WTC11 (cell line): ENCODE results near the gene LHX4. TPM values are rescaled to one million over a fixed set of nuclear protein-coding genes. Genes with fewer than 3 reads are reported as not detected.

ENCODE experiments used
- ATAC-seq: fragments of 200-7000 bp; cut with Tn5 transposase; 2 replicates; pipeline ENCODE4 v1.10.0; 2021; ENCODE audit warnings: mild to moderate bottlenecking, moderate library complexity
- CTCF ChIA-PET: fragments of 300-600 bp; sonication (Branson Sonifier 250); formaldehyde crosslinking; loops from one replicate; lab custom pipeline; 2021; ENCODE audit warnings: antibody characterized with exemption; lab: Charles Lee
- POLR2A ChIA-PET: fragments of 350-600 bp; sonication (Branson Sonifier 250); formaldehyde crosslinking; loops from one replicate; lab custom pipeline; 2021; ENCODE audit warnings: antibody characterized with exemption; lab: Charles Lee
- DNase-seq: peaks from one replicate; pipeline ENCODE4 v3.0.0; 2021; ENCODE audit warnings: low spot score
- H3K27ac Mint-ChIP-seq: 2 replicates; pipeline ENCODE4 v1.8.0; 2021; ENCODE audit warnings: mixed read lengths
- H3K27me3 Mint-ChIP-seq: 2 replicates; pipeline ENCODE4 v1.8.0; 2021; ENCODE audit warnings: low read depth, mild to moderate bottlenecking, moderate library complexity, mixed read lengths
- H3K36me3 Mint-ChIP-seq: 2 replicates; pipeline ENCODE4 v1.8.0; 2021; ENCODE audit warnings: mixed read lengths
- H3K4me1 Mint-ChIP-seq: 2 replicates; pipeline ENCODE4 v1.8.0; 2022; ENCODE audit warnings: mixed read lengths
- H3K4me3 Mint-ChIP-seq: 2 replicates; pipeline ENCODE4 v1.8.0; 2021; ENCODE audit warnings: mild to moderate bottlenecking, moderate library complexity, mixed read lengths
- H3K9me3 Mint-ChIP-seq: 2 replicates; pipeline ENCODE4 v1.8.0; 2021; ENCODE audit warnings: mixed read lengths
- ARID4B ChIP-seq: sonication (generic); formaldehyde crosslinking; IDR thresholded peaks from 2 replicates; pipeline ENCODE4 v1.8.0; 2023; ENCODE audit warnings: missing genetic modification reagents, mild to moderate bottlenecking, borderline replicate concordance
- CDX4 ChIP-seq: fragments of 250-450 bp; sonication (Bioruptor Pico); IDR thresholded peaks from 2 replicates; pipeline ENCODE4 v1.9.0; 2021; ENCODE audit warnings: moderate library complexity, mild to moderate bottlenecking, inconsistent platforms, borderline replicate concordance
- E2F1 ChIP-seq: sonication (generic); formaldehyde crosslinking; IDR thresholded peaks from 2 replicates; pipeline ENCODE4 v1.8.0; 2022; ENCODE audit warnings: mild to moderate bottlenecking, missing genetic modification reagents
- ESRRA ChIP-seq: sonication (generic); formaldehyde crosslinking; IDR thresholded peaks from 2 replicates; pipeline ENCODE4 v1.8.1; 2022; ENCODE audit warnings: mild to moderate bottlenecking, missing genetic modification reagents, borderline replicate concordance
- GRHL2 ChIP-seq: fragments of 250-450 bp; sonication (Bioruptor Pico); IDR thresholded peaks from 2 replicates; pipeline ENCODE4 v1.8.0; 2022; ENCODE audit warnings: mild to moderate bottlenecking, moderate library complexity; ENCODE audit not compliant: insufficient replicate concordance, severe bottlenecking
- KAT7 ChIP-seq: sonication (generic); formaldehyde crosslinking; IDR thresholded peaks from 2 replicates; pipeline ENCODE4 v1.8.1; 2023; ENCODE audit warnings: missing genetic modification reagents, mild to moderate bottlenecking, borderline replicate concordance
- MLX ChIP-seq: sonication (generic); formaldehyde crosslinking; IDR thresholded peaks from 2 replicates; pipeline ENCODE4 v1.8.1; 2023; ENCODE audit warnings: mild to moderate bottlenecking, missing genetic modification reagents, moderate library complexity
- MYBL2 ChIP-seq: sonication (generic); formaldehyde crosslinking; IDR thresholded peaks from 2 replicates; pipeline ENCODE4 v1.8.1; 2023; ENCODE audit warnings: mild to moderate bottlenecking, moderate library complexity, missing genetic modification reagents
- NFYB ChIP-seq: sonication (generic); formaldehyde crosslinking; conservative IDR thresholded peaks from 2 replicates; pipeline ENCODE4 v1.8.0; 2022; ENCODE audit warnings: low read depth, missing genetic modification reagents
- NR2C2 ChIP-seq: sonication (generic); formaldehyde crosslinking; IDR thresholded peaks from 2 replicates; pipeline ENCODE4 v1.8.0; 2022; ENCODE audit warnings: mild to moderate bottlenecking, missing genetic modification reagents
- OVOL2 ChIP-seq: fragments of 250-450 bp; sonication (Bioruptor Pico); IDR thresholded peaks from 2 replicates; pipeline ENCODE4 v1.9.0; 2021; ENCODE audit warnings: mild to moderate bottlenecking, borderline replicate concordance
- SOX15 ChIP-seq: fragments of 250-450 bp; sonication (Bioruptor Pico); IDR thresholded peaks from 2 replicates; pipeline ENCODE4 v1.9.0; 2021; ENCODE audit warnings: mild to moderate bottlenecking
- ZBTB43 ChIP-seq: sonication (generic); formaldehyde crosslinking; IDR thresholded peaks from 2 replicates; pipeline ENCODE4 v1.8.1; 2023; ENCODE audit warnings: mild to moderate bottlenecking, missing genetic modification reagents
- ZMAT4 ChIP-seq: fragments of 250-450 bp; sonication (Bioruptor Pico); IDR thresholded peaks from 2 replicates; pipeline ENCODE4 v1.9.0; 2021; ENCODE audit warnings: mild to moderate bottlenecking
- ZNF219 ChIP-seq: sonication (generic); formaldehyde crosslinking; IDR thresholded peaks from 2 replicates; pipeline ENCODE4 v1.8.0; 2023; ENCODE audit warnings: missing genetic modification reagents, mild to moderate bottlenecking, borderline replicate concordance
- ZNF281 ChIP-seq: sonication (generic); formaldehyde crosslinking; IDR thresholded peaks from 2 replicates; pipeline ENCODE4 v1.8.0; 2023; ENCODE audit warnings: mild to moderate bottlenecking, missing genetic modification reagents
- ZNF416 ChIP-seq: fragments of 250-450 bp; sonication (Bioruptor Pico); IDR thresholded peaks from 2 replicates; pipeline ENCODE4 v1.9.0; 2021; ENCODE audit warnings: mild to moderate bottlenecking, inconsistent platforms
- ZNF512 ChIP-seq: sonication (generic); formaldehyde crosslinking; IDR thresholded peaks from 2 replicates; pipeline ENCODE4 v1.8.1; 2022; ENCODE audit warnings: missing genetic modification reagents, borderline replicate concordance
- ZSCAN18 ChIP-seq: fragments of 250-450 bp; sonication (Bioruptor Pico); IDR thresholded peaks from 2 replicates; pipeline ENCODE4 v2.1.2; 2022; ENCODE audit warnings: mild to moderate bottlenecking, moderate library complexity
- total RNA-seq: library from RNA; stranded (reverse); gene quantifications from 3 replicates; pipeline ENCODE4 v1.2.3, GENCODE V29; 2021

The LHX4 gene
- total RNA-seq, 1 experiment from 2014 or later = 19.2 TPM

GRCh38 chr1:180193141-180194047 is 36.7 kb upstream of the LHX4 start:
- ATAC-seq (no peak), DNase-seq (no peak)
- Mint-ChIP-seq H3K27ac (no peak overlapping the region), H3K27me3 (no peaks in the 10 kb centered on the region), H3K36me3 (peaks cover 35% of the 10 kb centered on the region), H3K9me3 (no peaks in the 10 kb centered on the region), H3K4me3 (no peak overlapping the region), H3K4me1 (peaks cover 3% of the 10 kb centered on the region; the same call in 1 of the 2 replicates)
- ChIA-PET CTCF (interaction anchor here (1.4 to 1.9 kb wide), 2 partner anchors 12 to 77 kb away, joined by 3 to 7 read pairs; no protein-coding TSS in a partner anchor), POLR2A (no interaction called here)
- TF ChIP-seq ARID4B (no peak), MLX (CRISPR knock-in tag) (no peak), NR2C2 (no peak), ZNF219 (CRISPR knock-in tag) (no peak), OVOL2 (no peak), ZNF512 (CRISPR knock-in tag) (no peak), GRHL2 (no peak), ZNF416 (CRISPR knock-in tag) (no peak), MYBL2 (CRISPR knock-in tag) (no peak), ZBTB43 (CRISPR knock-in tag) (no peak)

GRCh38 chr1:180194048-180194425 is 36.0 kb upstream of the LHX4 start:
- ATAC-seq = no peak
- POLR2A ChIA-PET = no interaction called here
- no peak overlapping the region for H3K4me3 Mint-ChIP-seq
- no peak for DNase-seq
- no peaks in the 10 kb centered on the region for H3K9me3 Mint-ChIP-seq
- TF ChIP-seq ZMAT4 (no peak), KAT7 (CRISPR knock-in tag) (no peak), NFYB (no peak), ZNF281 (CRISPR knock-in tag) (no peak), CDX4 (CRISPR knock-in tag) (no peak), ZSCAN18 (CRISPR knock-in tag) (no peak), ESRRA (no peak), E2F1 (no peak), SOX15 (CRISPR knock-in tag) (no peak)
- TF ChIP-seq, all 79 proteins: peak for 0
- CTCF ChIA-PET = interaction anchor here (1.3 kb wide), 1 partner anchor 14 kb away, joined by 8 read pairs; no protein-coding TSS in a partner anchor
- Mint-ChIP-seq H3K36me3 (peaks cover 35% of the 10 kb centered on the region), H3K4me1 (peaks cover 3% of the 10 kb centered on the region; the same call in 1 of the 2 replicates), H3K27me3 (no peaks in the 10 kb centered on the region), H3K27ac (no peak overlapping the region)
